Liver (tissue), 9 donors: ENCODE measurements around the gene STK24. TPM values are rescaled to one million over a fixed set of nuclear protein-coding genes. Genes with fewer than 3 reads are reported as not detected.

Source experiments
- DNase-seq: peaks from one replicate; pipeline ENCODE4 v3.0.0-alpha.2; 2017; ENCODE audit warnings: low spot score
- H3K27ac ChIP-seq, 2 donors: one replicate each; pipeline ENCODE4 v1.7.0; 2013; ENCODE audit warnings: inconsistent platforms in 2 of 2, low read length in 2 of 2, control low read depth in 1 of 2, low read depth in 1 of 2, mild to moderate bottlenecking in 1 of 2
- H3K27me3 ChIP-seq, 4 donors: one replicate each; pipeline versions ENCODE4 v1.6.1 to v1.7.0; 2013; ENCODE audit warnings: low read length in 3 of 4, inconsistent platforms in 1 of 4, mild to moderate bottlenecking in 1 of 4, moderate library complexity in 1 of 4; ENCODE audit not compliant: control insufficient read depth in 4 of 4, insufficient read depth in 4 of 4
- H3K36me3 ChIP-seq, 4 donors: one replicate each; pipeline versions ENCODE4 v1.6.1 to v1.7.0; 2013; ENCODE audit warnings: low read length in 3 of 4, mild to moderate bottlenecking in 3 of 4, low read depth in 1 of 4, moderate library complexity in 1 of 4; ENCODE audit not compliant: control insufficient read depth in 4 of 4, insufficient read depth in 3 of 4
- H3K4me1 ChIP-seq, 4 donors: one replicate each; pipeline versions ENCODE4 v1.6.1 to v1.7.0; 2013; ENCODE audit warnings: low read length in 3 of 4, mild to moderate bottlenecking in 3 of 4, moderate library complexity in 1 of 4; ENCODE audit not compliant: control insufficient read depth in 4 of 4, insufficient read depth in 4 of 4
- H3K4me3 ChIP-seq, 3 donors: one replicate each; pipeline versions ENCODE4 v1.6.1 to v1.7.0; 2013; ENCODE audit warnings: low read length in 3 of 3, control low read depth in 1 of 3, low read depth in 1 of 3, mild to moderate bottlenecking in 1 of 3
- H3K9ac ChIP-seq, 2 donors: one replicate each; pipeline ENCODE4 v1.7.0; 2013; ENCODE audit warnings: low read length in 2 of 2, mild to moderate bottlenecking in 2 of 2, moderate library complexity in 2 of 2, control low read depth in 1 of 2, low read depth in 1 of 2
- H3K9me3 ChIP-seq, 4 donors: one replicate each; pipeline versions ENCODE4 v1.6.1 to v1.7.0; 2013; ENCODE audit warnings: low read length in 3 of 4; ENCODE audit not compliant: control insufficient read depth in 4 of 4
- ATF3 ChIP-seq: IDR thresholded peaks from 2 replicates; pipeline ENCODE4 v1.6.1; 2016; ENCODE audit warnings: antibody characterized with exemption
- CTCF ChIP-seq: fragments of 150-350 bp; IDR thresholded peaks from 2 replicates; pipeline ENCODE4 v1.5.1; 2017; ENCODE audit warnings: improper control_type of control experiment, low read depth, low read length; ENCODE audit not compliant: missing input control
- EGR1 ChIP-seq, 2 donors: IDR thresholded peaks; 2 replicates each; pipeline ENCODE4 v1.6.1; 2016 to 2018; ENCODE audit warnings: antibody characterized with exemption in 2 of 2, low read depth in 2 of 2
- FOXA1 ChIP-seq: IDR thresholded peaks from 2 replicates; pipeline ENCODE4 v1.6.1; 2016; ENCODE audit warnings: antibody characterized with exemption
- FOXA2 ChIP-seq: IDR thresholded peaks from 2 replicates; pipeline ENCODE4 v1.6.1; 2016; ENCODE audit warnings: antibody characterized with exemption
- GABPA ChIP-seq, 2 donors: IDR thresholded peaks in 1 of 2; conservative IDR thresholded peaks in 1 of 2; 2 replicates each; pipeline ENCODE4 v1.6.1; 2016; ENCODE audit warnings: antibody characterized with exemption in 2 of 2, mild to moderate bottlenecking in 1 of 2, moderate library complexity in 1 of 2
- HNF4A ChIP-seq, 2 donors: conservative IDR thresholded peaks; 2 replicates each; pipeline ENCODE4 v1.6.1; 2016; ENCODE audit warnings: antibody characterized with exemption in 2 of 2, mild to moderate bottlenecking in 2 of 2
- HNF4G ChIP-seq: IDR thresholded peaks from 2 replicates; pipeline ENCODE4 v1.6.1; 2016; ENCODE audit warnings: antibody characterized with exemption
- JUND ChIP-seq, 2 donors: IDR thresholded peaks; 2 replicates each; pipeline ENCODE4 v1.6.1; 2016; ENCODE audit warnings: antibody characterized with exemption in 2 of 2
- MAX ChIP-seq: IDR thresholded peaks from 2 replicates; pipeline ENCODE4 v1.6.1; 2016; ENCODE audit warnings: antibody characterized with exemption
- NR2F2 ChIP-seq: IDR thresholded peaks from 2 replicates; pipeline ENCODE4 v1.6.1; 2016; ENCODE audit warnings: antibody characterized with exemption
- RAD21 ChIP-seq, 2 donors: IDR thresholded peaks; 2 replicates each; pipeline ENCODE4 v1.6.1; 2016; ENCODE audit warnings: antibody characterized with exemption in 2 of 2, mild to moderate bottlenecking in 2 of 2
- REST ChIP-seq: IDR thresholded peaks from 2 replicates; pipeline ENCODE4 v1.6.1; 2016; ENCODE audit warnings: antibody characterized with exemption, mild to moderate bottlenecking
- RXRA ChIP-seq, 2 donors: IDR thresholded peaks; 2 replicates each; pipeline ENCODE4 v1.6.1; 2017 to 2018; ENCODE audit warnings: antibody characterized with exemption in 2 of 2, mild to moderate bottlenecking in 1 of 2
- SP1 ChIP-seq: IDR thresholded peaks from 2 replicates; pipeline ENCODE4 v1.6.1; 2018; ENCODE audit warnings: antibody characterized with exemption, mild to moderate bottlenecking
- TAF1 ChIP-seq: conservative IDR thresholded peaks from 2 replicates; pipeline ENCODE4 v1.6.1; 2016; ENCODE audit warnings: antibody characterized with exemption, mild to moderate bottlenecking
- YY1 ChIP-seq: IDR thresholded peaks from 2 replicates; pipeline ENCODE4 v1.6.1; 2016; ENCODE audit warnings: antibody characterized with exemption, mild to moderate bottlenecking
- ZBTB33 ChIP-seq: IDR thresholded peaks from 2 replicates; pipeline ENCODE4 v1.6.1; 2016; ENCODE audit warnings: antibody characterized with exemption
- whole genome bisulfite sequencing: extraction: QIAGEN DNeasy Blood & Tissue Kit; methylation state at CpG from one replicate; pipeline ENCODE4 v1.1.7; 2013; 5-methylcytosine and 5-hydroxymethylcytosine counted together
- polyA plus RNA-seq, 2 donors: library from polyadenylated mRNA; stranded (reverse) in 1 of 2; unstranded in 1 of 2; fragments of 200-250 nt in 1 of 2; fragments of >200 nt in 1 of 2; fragmentation: Nextera tagmentation in 1 of 2; extraction: Ambion mirVana in 1 of 2; gene quantifications; one replicate each; pipeline versions ENCODE4 v1.2.1 to v1.2.3, GENCODE V29; 2013 to 2015
- total RNA-seq, 2 donors: library from RNA; depleted of rRNA; stranded (reverse); fragments of >200 nt; gene quantifications; one replicate each; pipeline ENCODE4 v1.2.3, GENCODE V29; 2014
- donor health status: healthy.
- donor health status: healthy.
- donor health status: healthy.
- donor health status: healthy.
- donor health status: healthy.

STK24 gene
- total and polyA plus RNA-seq, 4 donors, result 6.4 to 43.3 (median 14.9) TPM

GRCh38 chr13:98452851-98453843 is 123.8 kb downstream of the STK24 start:
- H3K9ac ChIP-seq, result no peak overlapping the region
- WGBS, result 89% methylated on average over 15 of the region's 15 CpGs
- H3K27ac ChIP-seq, result no peak overlapping the region
- DNase-seq, result no peak
- no peak for TF ChIP-seq YY1
- no peak for TF ChIP-seq RXRA (IDR thresholded peaks at IDR 0.05)
- TF ChIP-seq RAD21 (IDR thresholded peaks at IDR 0.05), result no peak
- TF ChIP-seq FOXA1, result no peak
- TF ChIP-seq ZBTB33, result no peak
- TF ChIP-seq TAF1, result no peak
- TF ChIP-seq CTCF, result no peak
- no peak for TF ChIP-seq GABPA (IDR thresholded peaks at IDR 0.05 in 1 of 2, conservative IDR thresholded peaks at IDR 0.05 in 1 of 2)
- TF ChIP-seq REST, result no peak
- no peak for TF ChIP-seq NR2F2
- no peak for TF ChIP-seq HNF4G
- no peak for TF ChIP-seq MAX
- TF ChIP-seq EGR1 (IDR thresholded peaks at IDR 0.05; ENCODE audit: low read depth in 2 of 2), result no peak
- no peak for TF ChIP-seq FOXA2
- TF ChIP-seq ATF3, result no peak
- no peak for TF ChIP-seq JUND (IDR thresholded peaks at IDR 0.05)
- no peak for TF ChIP-seq SP1
- TF ChIP-seq HNF4A (conservative IDR thresholded peaks at IDR 0.05), result no peak
- H3K36me3 ChIP-seq, result peaks cover 5 to 43% (median 29%) of the 10 kb centered on the region in 4 donors
- no peak overlapping the region for H3K4me3 ChIP-seq
- no peaks in the 10 kb centered on the region for H3K9me3 ChIP-seq
- no peaks in the 10 kb centered on the region for H3K27me3 ChIP-seq
- H3K4me1 ChIP-seq, result peaks cover 0 to 13% (median 8%) of the 10 kb centered on the region in 4 donors
